HG02610 (cell line): Measurements from ENCODE around the gene ZNF511.

ENCODE experiments used
- ATAC-seq: cut with Tn5 transposase; IDR thresholded peaks from one replicate; pipeline ENCODE4 v1.9.1; 2021; ENCODE audit warnings: mild to moderate bottlenecking, moderate library complexity; ENCODE audit not compliant: unreplicated experiment

The ZNF511 gene

GRCh38 chr10:133332936-133333699, 24.4 kb downstream of the ZNF511 start:
- no peak for ATAC-seq

- no peak for ATAC-seq
Measured at GRCh38 chr10:133334503-133335245, 26.0 kb downstream of the ZNF511 start.

- ATAC-seq = no peak
Measured at GRCh38 chr10:133335246-133336117, 26.8 kb downstream of the ZNF511 start.

GRCh38 chr10:133336118-133336576, 27.4 kb downstream of the ZNF511 start:
- ATAC-seq = no peak

GRCh38 chr10:133336577-133337369, 28.1 kb downstream of the ZNF511 start, which contains the start of gene CALY:
Gene CALY (minus strand): TSS chr10:133336896. CDS start chr10:133328989, 7,907 bp downstream.
- ATAC-seq = no peak

- ATAC-seq = no peak
Measured at GRCh38 chr10:133337370-133337725, 28.6 kb downstream of the ZNF511 start.

- ATAC-seq = no peak
Measured at GRCh38 chr10:133338080-133339071, 29.7 kb downstream of the ZNF511 start.

GRCh38 chr10:133339708-133340380, 31.1 kb downstream of the ZNF511 start:
- ATAC-seq = no peak

GRCh38 chr10:133341983-133342382, 33.3 kb downstream of the ZNF511 start:
- no peak for ATAC-seq

GRCh38 chr10:133342942-133343341, 34.2 kb downstream of the ZNF511 start:
- ATAC-seq = no peak

- no peak for ATAC-seq
Measured at GRCh38 chr10:133343558-133343957, 34.8 kb downstream of the ZNF511 start.

GRCh38 chr10:133344236-133344635, 35.5 kb downstream of the ZNF511 start:
- ATAC-seq = no peak

GRCh38 chr10:133346413-133346812, 37.7 kb downstream of the ZNF511 start:
- ATAC-seq = no peak

- ATAC-seq = no peak
Measured at GRCh38 chr10:133347710-133348517, 39.2 kb downstream of the ZNF511 start.

- no peak for ATAC-seq
Measured at GRCh38 chr10:133349160-133349568, 40.5 kb downstream of the ZNF511 start.

GRCh38 chr10:133349577-133350011, 40.9 kb downstream of the ZNF511 start:
- no peak for ATAC-seq

- no peak for ATAC-seq
Measured at GRCh38 chr10:133350283-133350949, 41.7 kb downstream of the ZNF511 start.
